ENCODE measurements around the gene DUSP1. TPM values are rescaled to one million over a fixed set of nuclear protein-coding genes. Genes with fewer than 3 reads are reported as not detected.

Gene DUSP1
- total and polyA plus RNA-seq, 10 of the 15 experiments (the other 5 are each of a cell fraction or from before 2014, with no cell fraction given), result 1.4 to 6.2 (median 3.9) TPM

GRCh38 chr5:172760136-172760535, 10.9 kb downstream of the DUSP1 start:
- ATAC-seq, result no peak
- no peaks in the 10 kb centered on the region; the same call in 2 of the 3 replicates for H3K9me3 ChIP-seq (replicated peaks; ENCODE audit: control insufficient read depth, insufficient read depth, low read length)
- no peak overlapping the region for H2AFZ ChIP-seq (ENCODE audit: control insufficient read depth, low read depth, low read length)
- H3K36me3 ChIP-seq (ENCODE audit: control insufficient read depth in 2 of 2, insufficient read depth in 2 of 2, low read length in 1 of 2), result no peaks in the 10 kb centered on the region
- CTCF ChIA-PET, result interaction anchor here (0.7 to 2.6 kb wide), 3 partner anchors 11 to 917 kb away, joined by 3 to 14 read pairs (median 9); partner anchors contain the start of gene DUSP1
- no peak overlapping the region for H3K4me2 ChIP-seq (ENCODE audit: control insufficient read depth, insufficient read depth)
- POLR2A ChIA-PET, result interaction anchor here (0.6 kb wide), 1 partner anchor 28 kb away, joined by 3 read pairs; no protein-coding TSS in a partner anchor
- H4K20me1 ChIP-seq (ENCODE audit: control insufficient read depth, insufficient read depth), result no peaks in the 10 kb centered on the region
- no peak for FAIRE-seq
- H3K27ac ChIP-seq (ENCODE audit: control insufficient read depth, insufficient read depth), result no peak overlapping the region
- 88% methylated on average over 1 of the region's 1 CpG for whole genome bisulfite sequencing (ENCODE audit: insufficient coverage, insufficient replicate concordance, low lambda C conversion rate, missing lambda C conversion rate)
- no TSS peak for BruUV-seq (replicated peaks)
- H3K4me1 ChIP-seq (ENCODE audit: control insufficient read depth, insufficient read depth, low read length), result peaks cover 4% of the 10 kb centered on the region
- H3K79me2 ChIP-seq (ENCODE audit: control insufficient read depth, insufficient read depth, low read length), result no peaks in the 10 kb centered on the region
- SMC1A ChIA-PET (ENCODE audit: uncharacterized antibody, unreplicated experiment), result interaction anchor here (1.9 kb wide), 1 partner anchor 173 kb away, joined by 6 read pairs; no protein-coding TSS in a partner anchor
- in situ Hi-C loops (cut with MboI) (no loop called here), intact Hi-C loops (cut with micrococcal nuclease; ENCODE audit: unreplicated experiment) (no loop called here)
- H3K9ac ChIP-seq (ENCODE audit: control insufficient read depth, insufficient read depth, low read length), result no peak overlapping the region
- no peak for DNase-seq (ENCODE audit: low read depth, low spot score)
- RAD21 ChIA-PET (ENCODE audit: unreplicated experiment), result no interaction called here
- peaks cover 0 to 1% of the 10 kb centered on the region in 2 experiments; a peak in 1 of 4 replicates for H3K27me3 ChIP-seq (replicated peaks in 1 of 2; ENCODE audit: control insufficient read depth in 2 of 2, insufficient read depth in 2 of 2, low read length in 1 of 2)
- H3K4me3 ChIP-seq, result no peak overlapping the region
- no peak for TF ChIP-seq ATF7 (IDR thresholded peaks at IDR 0.05; ENCODE audit: low read depth)
- no peak for TF ChIP-seq ZBED1 (IDR thresholded peaks at IDR 0.05; ENCODE audit: borderline replicate concordance)
- no peak for TF ChIP-seq NRF1 (conservative IDR thresholded peaks at IDR 0.05; ENCODE audit: low read depth, low read length)
- TF ChIP-seq ZNF207 (IDR thresholded peaks at IDR 0.05; ENCODE audit: borderline replicate concordance), result no peak
- TF ChIP-seq RELA (IDR thresholded peaks at IDR 0.05; ENCODE audit: borderline replicate concordance, partially characterized antibody), result no peak
- TF ChIP-seq HDAC2 (IDR thresholded peaks at IDR 0.05), result no peak
- TF ChIP-seq PBX3 (IDR thresholded peaks at IDR 0.05; ENCODE audit: insufficient replicate concordance, low read depth, low read length), result no peak
- TF ChIP-seq POLR2AphosphoS5 (IDR thresholded peaks at IDR 0.05; ENCODE audit: low read length), result no peak
- TF ChIP-seq RELB (IDR thresholded peaks at IDR 0.05; ENCODE audit: low read depth), result no peak
- TF ChIP-seq NFXL1 (IDR thresholded peaks at IDR 0.05; ENCODE audit: borderline replicate concordance), result no peak
- no peak for TF ChIP-seq TCF3 (IDR thresholded peaks at IDR 0.05; ENCODE audit: borderline replicate concordance, insufficient read depth, low read depth, low read length)
- TF ChIP-seq MEF2B (IDR thresholded peaks at IDR 0.05; ENCODE audit: partially characterized antibody, poor library complexity, severe bottlenecking), result no peak
- no peak for TF ChIP-seq NR2C1 (IDR thresholded peaks at IDR 0.05)

Data from GM12878 (cell line).